Measurements from ENCODE around the gene RFX8. TPM values are rescaled to one million over a fixed set of nuclear protein-coding genes. Genes with fewer than 3 reads are reported as not detected.
"Not testable (repeated sequence)": the region's sequence is repeated elsewhere in the genome, so short reads cannot be mapped to it uniquely, and the experiment has no call there.

The RFX8 gene
- polyA plus RNA-seq, 1 of the 3 experiments (the other 2 are of a cell fraction) = 0.07 TPM

DNA sequence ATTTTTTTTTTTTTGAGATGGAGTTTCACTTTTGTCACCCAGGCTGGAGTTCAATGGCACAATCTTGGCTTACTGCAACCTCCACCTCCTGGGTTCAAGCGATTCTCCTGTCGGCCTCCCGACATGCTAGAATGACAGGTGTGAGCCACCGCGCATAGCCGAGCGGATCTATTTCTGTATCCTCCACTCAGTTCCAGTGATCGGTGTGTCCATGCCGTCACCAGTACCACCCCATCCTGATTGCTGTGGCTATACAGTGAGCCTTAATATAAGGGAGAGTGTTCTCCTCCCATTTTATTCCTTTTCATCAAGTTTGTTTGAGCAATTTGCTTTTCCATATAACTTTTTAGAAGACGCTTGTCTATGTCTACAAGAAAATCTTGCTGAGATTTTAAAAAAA lies 35.2 kb downstream of the RFX8 start:
- POLR2A ChIA-PET = no interaction called here
- no peak overlapping the region for H3K4me3 ChIP-seq (ENCODE audit: low read depth in 2 of 2, low read length in 1 of 2)
- H2AFZ ChIP-seq (ENCODE audit: low read depth) = no peak overlapping the region
- no peaks in the 10 kb centered on the region for H4K20me1 ChIP-seq (ENCODE audit: insufficient read depth)
- H3K27ac ChIP-seq (ENCODE audit: low read depth in 2 of 2, low read length in 1 of 2) = peak overlapping the region in 1 of 2 experiments; percentile 67; a peak in 2 of 4 replicates
- H3K79me2 ChIP-seq (ENCODE audit: insufficient read depth) = no peaks in the 10 kb centered on the region
- DNase-seq = no peak
- peaks cover 10 to 17% of the 10 kb centered on the region in 2 experiments; a peak in 2 of 4 replicates for H3K4me1 ChIP-seq (ENCODE audit: control insufficient read depth in 1 of 2, insufficient read depth in 2 of 2, low read depth in 1 of 2, low read length in 1 of 2)
- H3K4me2 ChIP-seq = no peak overlapping the region
- no peaks in the 10 kb centered on the region for H3K9me3 ChIP-seq
- no peaks in the 10 kb centered on the region for H3K36me3 ChIP-seq (replicated peaks in 1 of 2; ENCODE audit: control insufficient read depth in 1 of 2, insufficient read depth in 2 of 2, low read length in 1 of 2)
- H3K27me3 ChIP-seq (ENCODE audit: insufficient read depth) = no peaks in the 10 kb centered on the region
- 96% methylated on average over 10 of the region's 10 CpGs for WGBS (ENCODE audit: low lambda C conversion rate)
- no peak overlapping the region for H3K9ac ChIP-seq
- CTCF ChIA-PET = interaction anchor here (0.7 kb wide), 1 partner anchor 24 kb away, joined by 3 read pairs; no protein-coding TSS in a partner anchor
- no peak for TF ChIP-seq CHD2 (IDR thresholded peaks at IDR 0.05; ENCODE audit: low read length, partially characterized antibody)
- H3K9me2 ChIP-seq = no peaks in the 10 kb centered on the region
- peaks cover 23% of the 10 kb centered on the region for H3F3A ChIP-seq (replicated peaks; ENCODE audit: insufficient read depth)

DNA sequence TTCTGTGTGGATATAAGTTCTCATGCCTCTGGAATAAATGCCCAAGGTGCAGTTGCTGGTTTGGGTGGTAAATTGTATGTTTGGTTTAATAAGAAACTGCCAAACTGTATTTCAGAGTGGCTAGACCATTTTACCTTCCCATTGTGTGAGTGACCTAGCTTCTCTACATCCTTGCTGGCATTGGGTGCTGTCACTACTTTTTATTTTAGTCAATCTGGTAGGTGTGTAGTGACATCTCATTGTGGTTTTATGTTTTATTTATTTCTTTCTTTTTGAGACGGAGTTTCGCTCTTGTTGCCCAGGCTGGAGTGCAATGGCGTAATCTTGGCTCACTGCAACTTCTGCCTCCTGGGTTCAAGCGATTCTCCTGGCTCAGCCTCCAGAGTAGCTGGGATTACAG lies 36.4 kb downstream of the RFX8 start:
- H3K9ac ChIP-seq; CTCF ChIA-PET; H4K20me1 ChIP-seq (ENCODE audit: insufficient read depth); H3K9me2 ChIP-seq; H3K36me3 ChIP-seq (replicated peaks in 1 of 2; ENCODE audit: control insufficient read depth in 1 of 2, insufficient read depth in 2 of 2, low read length in 1 of 2); H3K4me2 ChIP-seq; H3K9me3 ChIP-seq; H3K4me3 ChIP-seq (ENCODE audit: low read depth in 2 of 2, low read length in 1 of 2); H2AFZ ChIP-seq (ENCODE audit: low read depth); H3K79me2 ChIP-seq (ENCODE audit: insufficient read depth); POLR2A ChIA-PET; DNase-seq; H3K27ac ChIP-seq (ENCODE audit: low read depth in 2 of 2, low read length in 1 of 2); H3K27me3 ChIP-seq (ENCODE audit: insufficient read depth): not testable (repeated sequence)
- 83% methylated on average over 4 of the region's 4 CpGs for WGBS (ENCODE audit: low lambda C conversion rate)
- H3F3A ChIP-seq (replicated peaks; ENCODE audit: insufficient read depth) = peaks cover 23% of the 10 kb centered on the region
- H3K4me1 ChIP-seq (ENCODE audit: control insufficient read depth in 1 of 2, insufficient read depth in 2 of 2, low read depth in 1 of 2, low read length in 1 of 2) = peaks cover 10 to 17% of the 10 kb centered on the region in 2 experiments; a peak in 2 of 4 replicates

DNA sequence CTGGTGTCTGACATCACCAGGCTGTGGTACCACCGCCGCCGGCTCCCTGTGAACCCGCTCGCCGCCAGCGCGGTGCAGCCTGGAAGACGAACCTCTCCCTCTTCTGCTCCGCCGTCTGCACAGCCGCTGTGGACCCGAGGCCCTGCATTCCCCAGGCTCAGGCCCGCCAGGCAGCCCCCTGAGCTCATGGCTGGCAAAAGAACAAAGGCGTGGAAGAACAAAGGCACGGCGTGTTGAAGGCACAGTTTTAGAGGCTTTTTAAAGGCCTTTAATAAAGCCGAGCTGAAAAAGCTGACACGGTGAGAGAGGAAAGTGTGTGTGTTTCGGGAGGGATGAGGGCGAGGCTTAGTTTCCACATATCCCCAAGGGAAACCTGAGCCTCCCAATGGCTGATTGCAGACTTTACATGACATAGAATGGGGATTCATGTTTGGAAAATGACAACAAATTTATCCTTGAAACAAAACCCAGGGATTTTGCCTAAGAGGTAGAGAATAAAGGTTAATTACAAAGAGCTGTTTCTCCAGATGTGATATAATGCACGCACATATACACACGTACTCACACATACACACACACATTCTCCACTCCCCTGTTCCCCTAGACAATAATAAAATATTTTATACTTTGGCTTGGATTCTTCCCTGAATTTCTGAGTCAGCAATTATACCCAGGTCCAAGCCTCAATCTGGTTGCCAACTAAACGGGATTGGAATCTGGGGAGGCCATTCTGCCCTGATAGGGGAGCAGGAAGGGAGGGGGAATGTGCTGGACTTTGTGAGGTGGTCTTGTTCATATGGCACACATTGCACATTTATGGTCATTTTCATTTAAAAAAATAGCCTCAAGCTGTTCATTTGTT lies 39.7 kb downstream of the RFX8 start:
- DNase-seq = no peak
- Histone ChIP-seq H3K36me3 (replicated peaks in 1 of 2; ENCODE audit: control insufficient read depth in 1 of 2, insufficient read depth in 2 of 2, low read length in 1 of 2) (no peaks in the 10 kb centered on the region), H3K9me3 (no peaks in the 10 kb centered on the region), H3F3A (replicated peaks; ENCODE audit: insufficient read depth) (peaks cover 4% of the 10 kb centered on the region), H4K20me1 (ENCODE audit: insufficient read depth) (no peaks in the 10 kb centered on the region), H3K4me1 (ENCODE audit: control insufficient read depth in 1 of 2, insufficient read depth in 2 of 2, low read depth in 1 of 2, low read length in 1 of 2) (peaks cover 8 to 11% of the 10 kb centered on the region in 2 experiments; a peak in 2 of 4 replicates), H3K4me3 (ENCODE audit: low read depth in 2 of 2, low read length in 1 of 2) (no peak overlapping the region), H3K27me3 (ENCODE audit: insufficient read depth) (no peaks in the 10 kb centered on the region), H3K27ac (ENCODE audit: low read depth in 2 of 2, low read length in 1 of 2) (peak overlapping the region in 1 of 2 experiments; percentile 30; a peak in 2 of 4 replicates), H3K9me2 (no peaks in the 10 kb centered on the region), H2AFZ (ENCODE audit: low read depth) (0 out of 2 replicates have a peak overlapping the region, but pooled peaks have one; percentile 20), H3K79me2 (ENCODE audit: insufficient read depth) (no peaks in the 10 kb centered on the region), H3K4me2 (no peak overlapping the region), H3K9ac (no peak overlapping the region)
- CTCF ChIA-PET = interaction anchor here (1.2 kb wide), 1 partner anchor 16 kb away, joined by 6 read pairs; no protein-coding TSS in a partner anchor
- 79% methylated on average over 16 of the region's 24 CpGs for WGBS (ENCODE audit: low lambda C conversion rate)
- POLR2A ChIA-PET = no interaction called here
- TF ChIP-seq NRF1 (IDR thresholded peaks at IDR 0.05; ENCODE audit: low read depth, low read length) (no peak), GATA2 (CRISPR knock-in tag; IDR thresholded peaks at IDR 0.05) (no peak), RCOR1 (IDR thresholded peaks at IDR 0.05; ENCODE audit: low read length) (no peak), CHD2 (IDR thresholded peaks at IDR 0.05; ENCODE audit: low read length, partially characterized antibody) (no peak), EP300 (IDR thresholded peaks at IDR 0.05; ENCODE audit: borderline replicate concordance in 1 of 2, low read depth in 1 of 2, low read length in 1 of 2) (peak in 1 of 2 experiments; percentile 72; a peak in 1 of 4 replicates), TEAD4 (IDR thresholded peaks at IDR 0.05; ENCODE audit: borderline replicate concordance, insufficient read depth) (peak; percentile 54; the same call in 1 of the 2 replicates)
- TF ChIP-seq, protein P1, sequence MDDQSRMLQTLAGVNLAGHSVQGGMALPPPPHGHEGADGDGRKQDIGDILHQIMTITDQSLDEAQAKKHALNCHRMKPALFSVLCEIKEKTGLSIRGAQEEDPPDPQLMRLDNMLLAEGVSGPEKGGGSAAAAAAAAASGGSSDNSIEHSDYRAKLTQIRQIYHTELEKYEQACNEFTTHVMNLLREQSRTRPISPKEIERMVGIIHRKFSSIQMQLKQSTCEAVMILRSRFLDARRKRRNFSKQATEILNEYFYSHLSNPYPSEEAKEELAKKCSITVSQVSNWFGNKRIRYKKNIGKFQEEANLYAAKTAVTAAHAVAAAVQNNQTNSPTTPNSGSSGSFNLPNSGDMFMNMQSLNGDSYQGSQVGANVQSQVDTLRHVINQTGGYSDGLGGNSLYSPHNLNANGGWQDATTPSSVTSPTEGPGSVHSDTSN (IDR thresholded peaks at IDR 0.05) = 0 out of 2 replicates have a peak, but pooled peaks have one; percentile 20
- TF ChIP-seq, protein P2, sequence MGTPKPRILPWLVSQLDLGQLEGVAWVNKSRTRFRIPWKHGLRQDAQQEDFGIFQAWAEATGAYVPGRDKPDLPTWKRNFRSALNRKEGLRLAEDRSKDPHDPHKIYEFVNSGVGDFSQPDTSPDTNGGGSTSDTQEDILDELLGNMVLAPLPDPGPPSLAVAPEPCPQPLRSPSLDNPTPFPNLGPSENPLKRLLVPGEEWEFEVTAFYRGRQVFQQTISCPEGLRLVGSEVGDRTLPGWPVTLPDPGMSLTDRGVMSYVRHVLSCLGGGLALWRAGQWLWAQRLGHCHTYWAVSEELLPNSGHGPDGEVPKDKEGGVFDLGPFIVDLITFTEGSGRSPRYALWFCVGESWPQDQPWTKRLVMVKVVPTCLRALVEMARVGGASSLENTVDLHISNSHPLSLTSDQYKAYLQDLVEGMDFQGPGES (IDR thresholded peaks at IDR 0.05; ENCODE audit: low read depth, low read length) = no peak
- TF ChIP-seq, protein P3, sequence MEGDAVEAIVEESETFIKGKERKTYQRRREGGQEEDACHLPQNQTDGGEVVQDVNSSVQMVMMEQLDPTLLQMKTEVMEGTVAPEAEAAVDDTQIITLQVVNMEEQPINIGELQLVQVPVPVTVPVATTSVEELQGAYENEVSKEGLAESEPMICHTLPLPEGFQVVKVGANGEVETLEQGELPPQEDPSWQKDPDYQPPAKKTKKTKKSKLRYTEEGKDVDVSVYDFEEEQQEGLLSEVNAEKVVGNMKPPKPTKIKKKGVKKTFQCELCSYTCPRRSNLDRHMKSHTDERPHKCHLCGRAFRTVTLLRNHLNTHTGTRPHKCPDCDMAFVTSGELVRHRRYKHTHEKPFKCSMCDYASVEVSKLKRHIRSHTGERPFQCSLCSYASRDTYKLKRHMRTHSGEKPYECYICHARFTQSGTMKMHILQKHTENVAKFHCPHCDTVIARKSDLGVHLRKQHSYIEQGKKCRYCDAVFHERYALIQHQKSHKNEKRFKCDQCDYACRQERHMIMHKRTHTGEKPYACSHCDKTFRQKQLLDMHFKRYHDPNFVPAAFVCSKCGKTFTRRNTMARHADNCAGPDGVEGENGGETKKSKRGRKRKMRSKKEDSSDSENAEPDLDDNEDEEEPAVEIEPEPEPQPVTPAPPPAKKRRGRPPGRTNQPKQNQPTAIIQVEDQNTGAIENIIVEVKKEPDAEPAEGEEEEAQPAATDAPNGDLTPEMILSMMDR (IDR thresholded peaks at IDR 0.05) = no peak
- TF ChIP-seq, protein P4, sequence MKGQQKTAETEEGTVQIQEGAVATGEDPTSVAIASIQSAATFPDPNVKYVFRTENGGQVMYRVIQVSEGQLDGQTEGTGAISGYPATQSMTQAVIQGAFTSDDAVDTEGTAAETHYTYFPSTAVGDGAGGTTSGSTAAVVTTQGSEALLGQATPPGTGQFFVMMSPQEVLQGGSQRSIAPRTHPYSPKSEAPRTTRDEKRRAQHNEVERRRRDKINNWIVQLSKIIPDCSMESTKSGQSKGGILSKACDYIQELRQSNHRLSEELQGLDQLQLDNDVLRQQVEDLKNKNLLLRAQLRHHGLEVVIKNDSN (IDR thresholded peaks at IDR 0.05; ENCODE audit: borderline replicate concordance, low read depth) = no peak
- TF ChIP-seq, protein P5, sequence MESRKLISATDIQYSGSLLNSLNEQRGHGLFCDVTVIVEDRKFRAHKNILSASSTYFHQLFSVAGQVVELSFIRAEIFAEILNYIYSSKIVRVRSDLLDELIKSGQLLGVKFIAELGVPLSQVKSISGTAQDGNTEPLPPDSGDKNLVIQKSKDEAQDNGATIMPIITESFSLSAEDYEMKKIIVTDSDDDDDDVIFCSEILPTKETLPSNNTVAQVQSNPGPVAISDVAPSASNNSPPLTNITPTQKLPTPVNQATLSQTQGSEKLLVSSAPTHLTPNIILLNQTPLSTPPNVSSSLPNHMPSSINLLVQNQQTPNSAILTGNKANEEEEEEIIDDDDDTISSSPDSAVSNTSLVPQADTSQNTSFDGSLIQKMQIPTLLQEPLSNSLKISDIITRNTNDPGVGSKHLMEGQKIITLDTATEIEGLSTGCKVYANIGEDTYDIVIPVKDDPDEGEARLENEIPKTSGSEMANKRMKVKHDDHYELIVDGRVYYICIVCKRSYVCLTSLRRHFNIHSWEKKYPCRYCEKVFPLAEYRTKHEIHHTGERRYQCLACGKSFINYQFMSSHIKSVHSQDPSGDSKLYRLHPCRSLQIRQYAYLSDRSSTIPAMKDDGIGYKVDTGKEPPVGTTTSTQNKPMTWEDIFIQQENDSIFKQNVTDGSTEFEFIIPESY (IDR thresholded peaks at IDR 0.05; ENCODE audit: borderline replicate concordance, low read depth) = no peak

Data from SK-N-SH (cell line).